K562 (cell line): ENCODE results near the gene CLCN6. TPM values are rescaled to one million over a fixed set of nuclear protein-coding genes. Genes with fewer than 3 reads are reported as not detected.

Experiments used
- ADNP ChIP-seq: fragments of 200-800 bp; sonication (Bioruptor generic); IDR thresholded peaks from 2 replicates; pipeline ENCODE4 v1.6.1; 2016; ENCODE audit warnings: missing genetic modification characterization, missing compliant biosample characterization
- ARID1B ChIP-seq: fragments of 450-650 bp; IDR thresholded peaks from 2 replicates; pipeline ENCODE4 v1.6.1; 2016; ENCODE audit warnings: antibody characterized with exemption, mild to moderate bottlenecking, inconsistent platforms
- DMBX1 ChIP-seq: fragments of 250-450 bp; sonication (Bioruptor Pico); IDR thresholded peaks from 2 replicates; pipeline ENCODE4 v1.8.0; 2022; ENCODE audit warnings: inconsistent platforms, mild to moderate bottlenecking, moderate library complexity, borderline replicate concordance
- HMG20A ChIP-seq: fragments of 450-650 bp; formaldehyde crosslinking; conservative IDR thresholded peaks from 2 replicates; pipeline ENCODE4 v1.4.0; 2020; ENCODE audit warnings: mild to moderate bottlenecking, mixed read lengths
- HMGN3 ChIP-seq: IDR thresholded peaks from 2 replicates; pipeline ENCODE4 v1.6.1; 2011; ENCODE audit warnings: borderline replicate concordance, low read depth, mild to moderate bottlenecking, mixed read lengths, low read length; ENCODE audit not compliant: insufficient read length; ENCODE audit errors: extremely low read depth
- KDM1A ChIP-seq, 2 experiments: fragments of 450-650 bp; IDR thresholded peaks; 2 replicates each; pipeline ENCODE4 v1.6.1; 2016; ENCODE audit warnings: mild to moderate bottlenecking in 2 of 2
- ZNF263 ChIP-seq: sonication (generic); formaldehyde crosslinking; IDR thresholded peaks from 2 replicates; pipeline ENCODE4 v1.8.0; 2022; ENCODE audit warnings: mild to moderate bottlenecking, missing genetic modification reagents, borderline replicate concordance
- polyA plus RNA-seq, 8 experiments: library from polyadenylated mRNA; depleted of rRNA in 4 of 8; stranded (reverse) in 5 of 8; unstranded in 3 of 8; fragments of >200 nt; fragmentation: Nextera tagmentation in 2 of 8; fragmentation: Illumina TruSeq in 1 of 8; extraction: Ambion mirVana in 2 of 8; extraction: Trizol in 1 of 8; gene quantifications; 2 replicates each; pipeline versions ENCODE4 v1.2.1 to v1.2.3, GENCODE V29; 2011 to 2014; ENCODE audit warnings: inconsistent platforms in 1 of 8, missing spikeins in 1 of 8
- total RNA-seq, 7 experiments: library from RNA; depleted of rRNA in 6 of 7; stranded (reverse); fragments of >200 nt in 6 of 7; fragmentation: Illumina TruSeq in 2 of 7; extraction: Trizol in 2 of 7; gene quantifications; 2 replicates each; pipeline versions ENCODE4 v1.2.1 to v1.2.3, GENCODE V29; 2011 to 2021; ENCODE audit warnings: low replicate concordance in 1 of 7
- TF ChIP-seq, protein P1 (sequence below): sonication (generic); formaldehyde crosslinking; IDR thresholded peaks from 2 replicates; pipeline ENCODE4 v1.8.0; 2022; ENCODE audit warnings: missing genetic modification reagents, mild to moderate bottlenecking, borderline replicate concordance
- TF ChIP-seq, protein P2 (sequence below), 3 experiments: fragments of 200-800 bp in 1 of 3; fragments of 250-450 bp in 1 of 3; fragments of 450-650 bp in 1 of 3; sonication (Bioruptor Pico) in 1 of 3; sonication (Bioruptor generic) in 1 of 3; formaldehyde crosslinking in 1 of 3; IDR thresholded peaks; 2 replicates each; pipeline versions ENCODE4 v1.6.1 to v1.8.0; 2016 to 2022; ENCODE audit warnings: mild to moderate bottlenecking in 2 of 3, missing genetic modification characterization in 2 of 3, missing compliant biosample characterization in 1 of 3, moderate library complexity in 1 of 3
- TF ChIP-seq, protein P3 (sequence below): IDR thresholded peaks from 2 replicates; pipeline ENCODE4 v1.6.1; 2011; ENCODE audit warnings: borderline replicate concordance, low read depth, mild to moderate bottlenecking, moderate library complexity, low read length; ENCODE audit not compliant: insufficient read depth, poor library complexity, severe bottlenecking
- TF ChIP-seq, protein P4 (sequence below): sonication (generic); formaldehyde crosslinking; IDR thresholded peaks from 2 replicates; pipeline ENCODE4 v1.9.0; 2022; ENCODE audit warnings: mild to moderate bottlenecking, missing genetic modification reagents
- TF ChIP-seq, protein P5 (sequence below): sonication (generic); formaldehyde crosslinking; IDR thresholded peaks from 2 replicates; pipeline ENCODE4 v1.8.0; 2022; ENCODE audit warnings: mild to moderate bottlenecking, missing genetic modification reagents
- TF ChIP-seq, protein P6 (sequence below): sonication (generic); formaldehyde crosslinking; IDR thresholded peaks from 2 replicates; pipeline ENCODE4 v1.8.0; 2022; ENCODE audit warnings: mild to moderate bottlenecking, missing genetic modification reagents

The CLCN6 gene
- total and polyA plus RNA-seq, 9 of the 15 experiments (the other 6 are each of a cell fraction or from before 2014, with no cell fraction given): 2.0 to 21.8 (median 13.6) TPM

DNA sequence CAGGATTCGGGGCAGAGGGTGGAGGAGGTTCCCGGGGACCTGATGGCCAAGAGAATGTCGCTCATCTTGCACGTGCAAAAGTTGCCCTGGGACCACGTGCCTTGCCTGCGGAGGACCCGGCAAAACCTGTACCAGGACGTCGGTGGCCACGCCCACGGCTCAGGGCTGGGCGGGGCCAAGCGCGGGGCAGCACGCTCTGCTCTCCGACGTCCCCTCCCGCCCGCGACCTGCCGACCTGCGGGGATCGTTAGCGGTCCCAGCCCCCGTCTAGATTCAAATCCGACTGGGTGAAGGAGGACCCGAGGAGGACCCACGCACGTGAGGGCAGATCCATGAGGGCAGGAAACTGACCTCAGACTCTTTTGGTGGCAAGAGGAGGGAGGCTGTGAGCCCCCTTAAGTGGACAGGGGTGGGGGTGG lies 44.0 kb upstream of the CLCN6 start, which contains the start of gene C1orf167 (continued):
- TF ChIP-seq, protein P1, sequence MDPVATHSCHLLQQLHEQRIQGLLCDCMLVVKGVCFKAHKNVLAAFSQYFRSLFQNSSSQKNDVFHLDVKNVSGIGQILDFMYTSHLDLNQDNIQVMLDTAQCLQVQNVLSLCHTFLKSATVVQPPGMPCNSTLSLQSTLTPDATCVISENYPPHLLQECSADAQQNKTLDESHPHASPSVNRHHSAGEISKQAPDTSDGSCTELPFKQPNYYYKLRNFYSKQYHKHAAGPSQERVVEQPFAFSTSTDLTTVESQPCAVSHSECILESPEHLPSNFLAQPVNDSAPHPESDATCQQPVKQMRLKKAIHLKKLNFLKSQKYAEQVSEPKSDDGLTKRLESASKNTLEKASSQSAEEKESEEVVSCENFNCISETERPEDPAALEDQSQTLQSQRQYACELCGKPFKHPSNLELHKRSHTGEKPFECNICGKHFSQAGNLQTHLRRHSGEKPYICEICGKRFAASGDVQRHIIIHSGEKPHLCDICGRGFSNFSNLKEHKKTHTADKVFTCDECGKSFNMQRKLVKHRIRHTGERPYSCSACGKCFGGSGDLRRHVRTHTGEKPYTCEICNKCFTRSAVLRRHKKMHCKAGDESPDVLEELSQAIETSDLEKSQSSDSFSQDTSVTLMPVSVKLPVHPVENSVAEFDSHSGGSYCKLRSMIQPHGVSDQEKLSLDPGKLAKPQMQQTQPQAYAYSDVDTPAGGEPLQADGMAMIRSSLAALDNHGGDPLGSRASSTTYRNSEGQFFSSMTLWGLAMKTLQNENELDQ (CRISPR knock-in tag): no peak
- no peak for TF ChIP-seq ARID1B
- TF ChIP-seq, protein P2, sequence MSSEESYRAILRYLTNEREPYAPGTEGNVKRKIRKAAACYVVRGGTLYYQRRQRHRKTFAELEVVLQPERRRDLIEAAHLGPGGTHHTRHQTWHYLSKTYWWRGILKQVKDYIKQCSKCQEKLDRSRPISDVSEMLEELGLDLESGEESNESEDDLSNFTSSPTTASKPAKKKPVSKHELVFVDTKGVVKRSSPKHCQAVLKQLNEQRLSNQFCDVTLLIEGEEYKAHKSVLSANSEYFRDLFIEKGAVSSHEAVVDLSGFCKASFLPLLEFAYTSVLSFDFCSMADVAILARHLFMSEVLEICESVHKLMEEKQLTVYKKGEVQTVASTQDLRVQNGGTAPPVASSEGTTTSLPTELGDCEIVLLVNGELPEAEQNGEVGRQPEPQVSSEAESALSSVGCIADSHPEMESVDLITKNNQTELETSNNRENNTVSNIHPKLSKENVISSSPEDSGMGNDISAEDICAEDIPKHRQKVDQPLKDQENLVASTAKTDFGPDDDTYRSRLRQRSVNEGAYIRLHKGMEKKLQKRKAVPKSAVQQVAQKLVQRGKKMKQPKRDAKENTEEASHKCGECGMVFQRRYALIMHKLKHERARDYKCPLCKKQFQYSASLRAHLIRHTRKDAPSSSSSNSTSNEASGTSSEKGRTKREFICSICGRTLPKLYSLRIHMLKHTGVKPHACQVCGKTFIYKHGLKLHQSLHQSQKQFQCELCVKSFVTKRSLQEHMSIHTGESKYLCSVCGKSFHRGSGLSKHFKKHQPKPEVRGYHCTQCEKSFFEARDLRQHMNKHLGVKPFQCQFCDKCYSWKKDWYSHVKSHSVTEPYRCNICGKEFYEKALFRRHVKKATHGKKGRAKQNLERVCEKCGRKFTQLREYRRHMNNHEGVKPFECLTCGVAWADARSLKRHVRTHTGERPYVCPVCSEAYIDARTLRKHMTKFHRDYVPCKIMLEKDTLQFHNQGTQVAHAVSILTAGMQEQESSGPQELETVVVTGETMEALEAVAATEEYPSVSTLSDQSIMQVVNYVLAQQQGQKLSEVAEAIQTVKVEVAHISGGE (CRISPR knock-in tag; IDR thresholded peaks at IDR 0.05): no peak
- TF ChIP-seq, protein P3, sequence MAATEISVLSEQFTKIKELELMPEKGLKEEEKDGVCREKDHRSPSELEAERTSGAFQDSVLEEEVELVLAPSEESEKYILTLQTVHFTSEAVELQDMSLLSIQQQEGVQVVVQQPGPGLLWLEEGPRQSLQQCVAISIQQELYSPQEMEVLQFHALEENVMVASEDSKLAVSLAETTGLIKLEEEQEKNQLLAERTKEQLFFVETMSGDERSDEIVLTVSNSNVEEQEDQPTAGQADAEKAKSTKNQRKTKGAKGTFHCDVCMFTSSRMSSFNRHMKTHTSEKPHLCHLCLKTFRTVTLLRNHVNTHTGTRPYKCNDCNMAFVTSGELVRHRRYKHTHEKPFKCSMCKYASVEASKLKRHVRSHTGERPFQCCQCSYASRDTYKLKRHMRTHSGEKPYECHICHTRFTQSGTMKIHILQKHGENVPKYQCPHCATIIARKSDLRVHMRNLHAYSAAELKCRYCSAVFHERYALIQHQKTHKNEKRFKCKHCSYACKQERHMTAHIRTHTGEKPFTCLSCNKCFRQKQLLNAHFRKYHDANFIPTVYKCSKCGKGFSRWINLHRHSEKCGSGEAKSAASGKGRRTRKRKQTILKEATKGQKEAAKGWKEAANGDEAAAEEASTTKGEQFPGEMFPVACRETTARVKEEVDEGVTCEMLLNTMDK: no peak
- no peak for TF ChIP-seq KDM1A (IDR thresholded peaks at IDR 0.05)
- TF ChIP-seq, protein P4, sequence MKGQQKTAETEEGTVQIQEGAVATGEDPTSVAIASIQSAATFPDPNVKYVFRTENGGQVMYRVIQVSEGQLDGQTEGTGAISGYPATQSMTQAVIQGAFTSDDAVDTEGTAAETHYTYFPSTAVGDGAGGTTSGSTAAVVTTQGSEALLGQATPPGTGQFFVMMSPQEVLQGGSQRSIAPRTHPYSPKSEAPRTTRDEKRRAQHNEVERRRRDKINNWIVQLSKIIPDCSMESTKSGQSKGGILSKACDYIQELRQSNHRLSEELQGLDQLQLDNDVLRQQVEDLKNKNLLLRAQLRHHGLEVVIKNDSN (CRISPR knock-in tag): peak; percentile 72
- TF ChIP-seq, protein P5, sequence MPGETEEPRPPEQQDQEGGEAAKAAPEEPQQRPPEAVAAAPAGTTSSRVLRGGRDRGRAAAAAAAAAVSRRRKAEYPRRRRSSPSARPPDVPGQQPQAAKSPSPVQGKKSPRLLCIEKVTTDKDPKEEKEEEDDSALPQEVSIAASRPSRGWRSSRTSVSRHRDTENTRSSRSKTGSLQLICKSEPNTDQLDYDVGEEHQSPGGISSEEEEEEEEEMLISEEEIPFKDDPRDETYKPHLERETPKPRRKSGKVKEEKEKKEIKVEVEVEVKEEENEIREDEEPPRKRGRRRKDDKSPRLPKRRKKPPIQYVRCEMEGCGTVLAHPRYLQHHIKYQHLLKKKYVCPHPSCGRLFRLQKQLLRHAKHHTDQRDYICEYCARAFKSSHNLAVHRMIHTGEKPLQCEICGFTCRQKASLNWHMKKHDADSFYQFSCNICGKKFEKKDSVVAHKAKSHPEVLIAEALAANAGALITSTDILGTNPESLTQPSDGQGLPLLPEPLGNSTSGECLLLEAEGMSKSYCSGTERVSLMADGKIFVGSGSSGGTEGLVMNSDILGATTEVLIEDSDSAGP (CRISPR knock-in tag): no peak
- peak; percentile 42 for TF ChIP-seq HMGN3
- TF ChIP-seq DMBX1 (CRISPR knock-in tag): no peak
- TF ChIP-seq ADNP: no peak
- TF ChIP-seq, protein P6, sequence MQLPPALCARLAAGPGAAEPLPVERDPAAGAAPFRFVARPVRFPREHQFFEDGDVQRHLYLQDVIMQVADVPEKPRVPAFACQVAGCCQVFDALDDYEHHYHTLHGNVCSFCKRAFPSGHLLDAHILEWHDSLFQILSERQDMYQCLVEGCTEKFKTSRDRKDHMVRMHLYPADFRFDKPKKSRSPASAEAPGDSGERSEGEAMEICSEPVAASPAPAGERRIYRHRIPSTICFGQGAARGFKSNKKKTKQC: peak; percentile 38; the same call in 1 of the 2 replicates
- TF ChIP-seq HMG20A (CRISPR knock-in tag): no peak
- TF ChIP-seq ZNF263 (CRISPR knock-in tag): peak; percentile 45
